ENCODE measurements around the gene AKIRIN1.
"Not testable (repeated sequence)": the region's sequence is repeated elsewhere in the genome, so short reads cannot be mapped to it uniquely, and the experiment has no call there.

AKIRIN1 gene

DNA sequence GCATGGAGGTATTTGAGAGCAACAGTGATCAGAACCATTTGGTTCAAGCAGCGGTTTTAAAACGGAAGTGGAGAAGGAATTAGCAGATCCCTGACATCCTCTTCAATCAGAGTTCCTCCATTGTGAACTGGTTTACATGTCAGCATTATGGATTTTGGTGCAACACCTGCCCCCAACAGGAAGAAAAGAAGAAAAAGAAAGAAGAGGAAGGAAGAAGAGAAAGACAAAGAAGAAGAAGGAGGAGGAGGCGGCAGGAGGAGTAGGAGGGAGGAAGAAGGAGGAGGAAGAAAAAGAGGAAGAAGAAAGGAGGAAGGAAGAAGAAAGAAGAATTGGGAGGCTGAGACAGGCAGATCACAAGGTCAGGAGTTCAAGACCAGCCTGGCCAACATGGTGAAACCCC, 52.4 kb downstream of the AKIRIN1 start:
- no peak overlapping the region for H3K27ac ChIP-seq (ENCODE audit: insufficient read depth, low read length, poor library complexity, severe bottlenecking)
- no peak for DNase-seq
- H3K27me3 ChIP-seq (replicated peaks; ENCODE audit: control insufficient read depth, insufficient read depth, low read length, poor library complexity, severe bottlenecking), result no peaks in the 10 kb centered on the region
- no peaks in the 10 kb centered on the region for H3K9me3 ChIP-seq (ENCODE audit: control insufficient read depth, low read length)
- H3K4me1 ChIP-seq (ENCODE audit: control insufficient read depth, insufficient read depth, low read length, poor library complexity, severe bottlenecking), result no peaks in the 10 kb centered on the region
- no peak overlapping the region for H3K4me3 ChIP-seq (ENCODE audit: insufficient read depth, low read depth, low read length, poor library complexity, severe bottlenecking)
- no peaks in the 10 kb centered on the region for H3K36me3 ChIP-seq (ENCODE audit: control insufficient read depth, insufficient read depth, low read length)

DNA sequence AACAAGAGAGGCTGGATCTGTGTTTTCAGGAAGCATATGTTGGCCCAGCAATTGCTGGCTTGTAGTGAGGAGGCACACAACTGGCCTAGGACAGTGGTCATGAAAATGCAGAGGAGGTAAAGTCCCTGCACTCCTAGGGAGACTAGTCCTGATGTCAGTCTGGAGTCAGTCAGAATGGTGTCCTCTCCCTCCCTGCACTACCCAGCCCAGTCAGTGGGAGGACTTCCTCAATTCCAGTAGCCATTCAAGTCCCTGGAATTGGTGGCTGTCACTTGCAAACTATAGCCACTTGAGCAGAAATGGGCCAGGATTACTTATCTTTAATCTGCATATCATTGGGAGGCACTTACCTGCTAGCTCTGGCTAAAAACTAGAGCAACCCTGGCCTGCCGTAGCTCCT, 53.7 kb downstream of the AKIRIN1 start:
- Histone ChIP-seq H3K9me3 (ENCODE audit: control insufficient read depth, low read length) (no peaks in the 10 kb centered on the region), H3K27me3 (replicated peaks; ENCODE audit: control insufficient read depth, insufficient read depth, low read length, poor library complexity, severe bottlenecking) (no peaks in the 10 kb centered on the region), H3K27ac (ENCODE audit: insufficient read depth, low read length, poor library complexity, severe bottlenecking) (no peak overlapping the region), H3K4me3 (ENCODE audit: insufficient read depth, low read depth, low read length, poor library complexity, severe bottlenecking) (no peak overlapping the region), H3K4me1 (ENCODE audit: control insufficient read depth, insufficient read depth, low read length, poor library complexity, severe bottlenecking) (no peaks in the 10 kb centered on the region), H3K36me3 (ENCODE audit: control insufficient read depth, insufficient read depth, low read length) (no peaks in the 10 kb centered on the region)
- DNase-seq, result no peak

DNA sequence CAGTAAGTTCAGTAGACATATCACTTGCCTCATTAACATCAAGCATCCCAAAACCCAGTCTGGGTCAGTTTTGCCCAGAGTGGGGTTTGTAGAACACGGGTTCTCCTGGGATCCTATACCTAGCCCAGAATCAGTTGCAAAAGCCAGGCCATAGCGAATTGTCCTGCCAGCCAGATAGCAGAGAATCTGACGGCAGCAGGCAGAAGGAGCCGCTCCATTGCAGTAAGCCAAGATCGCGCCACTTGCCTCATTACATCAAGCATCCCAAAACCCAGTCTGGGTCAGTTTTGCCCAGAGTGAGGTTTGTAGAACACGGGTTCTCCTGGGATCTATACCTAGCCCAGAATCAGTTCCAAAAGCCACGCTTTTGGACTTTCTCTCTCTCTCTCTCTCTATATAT, 54.2 kb downstream of the AKIRIN1 start:
- Histone ChIP-seq H3K27me3 (replicated peaks; ENCODE audit: control insufficient read depth, insufficient read depth, low read length, poor library complexity, severe bottlenecking) (no peaks in the 10 kb centered on the region), H3K36me3 (ENCODE audit: control insufficient read depth, insufficient read depth, low read length) (no peaks in the 10 kb centered on the region), H3K27ac (ENCODE audit: insufficient read depth, low read length, poor library complexity, severe bottlenecking) (no peak overlapping the region), H3K4me3 (ENCODE audit: insufficient read depth, low read depth, low read length, poor library complexity, severe bottlenecking) (no peak overlapping the region), H3K9me3 (ENCODE audit: control insufficient read depth, low read length) (no peaks in the 10 kb centered on the region), H3K4me1 (ENCODE audit: control insufficient read depth, insufficient read depth, low read length, poor library complexity, severe bottlenecking) (no peaks in the 10 kb centered on the region)
- no peak for DNase-seq

GRCh38 chr1:39046613-39047210, 55.6 kb downstream of the AKIRIN1 start:
- Histone ChIP-seq H3K36me3 (ENCODE audit: control insufficient read depth, insufficient read depth, low read length) (no peaks in the 10 kb centered on the region), H3K9me3 (ENCODE audit: control insufficient read depth, low read length) (no peaks in the 10 kb centered on the region), H3K27ac (ENCODE audit: insufficient read depth, low read length, poor library complexity, severe bottlenecking) (no peak overlapping the region), H3K27me3 (replicated peaks; ENCODE audit: control insufficient read depth, insufficient read depth, low read length, poor library complexity, severe bottlenecking) (no peaks in the 10 kb centered on the region), H3K4me3 (ENCODE audit: insufficient read depth, low read depth, low read length, poor library complexity, severe bottlenecking) (no peak overlapping the region), H3K4me1 (ENCODE audit: control insufficient read depth, insufficient read depth, low read length, poor library complexity, severe bottlenecking) (no peaks in the 10 kb centered on the region)
- DNase-seq, result no peak

- no peak for DNase-seq
- Histone ChIP-seq H3K27ac (ENCODE audit: insufficient read depth, low read length, poor library complexity, severe bottlenecking) (no peak overlapping the region), H3K4me3 (ENCODE audit: insufficient read depth, low read depth, low read length, poor library complexity, severe bottlenecking) (no peak overlapping the region), H3K36me3 (ENCODE audit: control insufficient read depth, insufficient read depth, low read length) (no peaks in the 10 kb centered on the region), H3K27me3 (replicated peaks; ENCODE audit: control insufficient read depth, insufficient read depth, low read length, poor library complexity, severe bottlenecking) (no peaks in the 10 kb centered on the region), H3K9me3 (ENCODE audit: control insufficient read depth, low read length) (no peaks in the 10 kb centered on the region), H3K4me1 (ENCODE audit: control insufficient read depth, insufficient read depth, low read length, poor library complexity, severe bottlenecking) (no peaks in the 10 kb centered on the region)
Measured at GRCh38 chr1:39047374-39048229, 56.5 kb downstream of the AKIRIN1 start.

- no peaks in the 10 kb centered on the region for H3K36me3 ChIP-seq (ENCODE audit: control insufficient read depth, insufficient read depth, low read length)
- H3K4me1 ChIP-seq (ENCODE audit: control insufficient read depth, insufficient read depth, low read length, poor library complexity, severe bottlenecking), result no peaks in the 10 kb centered on the region
- H3K9me3 ChIP-seq (ENCODE audit: control insufficient read depth, low read length), result no peaks in the 10 kb centered on the region
- no peaks in the 10 kb centered on the region for H3K27me3 ChIP-seq (replicated peaks; ENCODE audit: control insufficient read depth, insufficient read depth, low read length, poor library complexity, severe bottlenecking)
- DNase-seq, result no peak
- no peak overlapping the region for H3K4me3 ChIP-seq (ENCODE audit: insufficient read depth, low read depth, low read length, poor library complexity, severe bottlenecking)
- no peak overlapping the region for H3K27ac ChIP-seq (ENCODE audit: insufficient read depth, low read length, poor library complexity, severe bottlenecking)
Measured at GRCh38 chr1:39048745-39049370, 57.8 kb downstream of the AKIRIN1 start.

- H3K4me1 ChIP-seq (ENCODE audit: control insufficient read depth, insufficient read depth, low read length, poor library complexity, severe bottlenecking), result no peaks in the 10 kb centered on the region
- DNase-seq, result no peak
- no peaks in the 10 kb centered on the region for H3K9me3 ChIP-seq (ENCODE audit: control insufficient read depth, low read length)
- H3K27me3 ChIP-seq (replicated peaks; ENCODE audit: control insufficient read depth, insufficient read depth, low read length, poor library complexity, severe bottlenecking), result no peaks in the 10 kb centered on the region
- no peak overlapping the region for H3K27ac ChIP-seq (ENCODE audit: insufficient read depth, low read length, poor library complexity, severe bottlenecking)
- H3K36me3 ChIP-seq (ENCODE audit: control insufficient read depth, insufficient read depth, low read length), result no peaks in the 10 kb centered on the region
- H3K4me3 ChIP-seq (ENCODE audit: insufficient read depth, low read depth, low read length, poor library complexity, severe bottlenecking), result no peak overlapping the region
Measured at GRCh38 chr1:39050001-39050400, 58.9 kb downstream of the AKIRIN1 start.

DNA sequence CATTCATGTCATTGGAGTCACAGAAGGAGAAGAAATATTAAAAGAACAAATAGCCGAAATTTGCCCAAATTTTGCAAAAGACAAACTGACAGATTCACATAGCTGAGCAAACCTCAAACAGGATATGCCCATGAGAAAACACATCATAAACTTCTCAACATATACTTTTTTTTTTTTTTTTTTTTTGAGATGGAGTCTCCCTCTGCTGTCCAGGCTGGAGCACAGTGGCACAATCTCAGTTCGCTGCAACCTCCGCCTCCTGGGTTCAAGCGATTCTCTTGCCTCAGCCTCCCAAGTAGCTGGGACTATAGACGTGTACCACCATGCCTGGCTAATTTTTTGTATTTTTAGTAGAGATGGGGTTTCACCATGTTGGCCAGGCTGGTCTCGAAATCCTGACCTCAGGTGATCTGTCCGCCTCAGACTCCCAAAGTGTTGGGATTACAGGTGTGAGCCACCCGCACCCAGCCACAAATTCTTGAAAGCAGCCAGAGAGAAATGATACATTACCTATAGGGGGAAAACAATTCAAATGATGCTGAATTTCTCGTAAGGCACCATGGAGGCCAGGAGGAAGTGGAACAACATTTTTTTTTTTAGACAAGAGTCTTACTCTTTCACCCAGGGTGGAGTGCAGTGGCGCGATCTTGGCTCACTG, 60.2 kb downstream of the AKIRIN1 start:
- not testable (repeated sequence) for H3K27ac ChIP-seq (ENCODE audit: insufficient read depth, low read length, poor library complexity, severe bottlenecking); H3K4me1 ChIP-seq (ENCODE audit: control insufficient read depth, insufficient read depth, low read length, poor library complexity, severe bottlenecking); H3K27me3 ChIP-seq (replicated peaks; ENCODE audit: control insufficient read depth, insufficient read depth, low read length, poor library complexity, severe bottlenecking)

GRCh38 chr1:39051956-39052355, 60.9 kb downstream of the AKIRIN1 start:
- H3K9me3 ChIP-seq (ENCODE audit: control insufficient read depth, low read length), result no peaks in the 10 kb centered on the region
- no peaks in the 10 kb centered on the region for H3K27me3 ChIP-seq (replicated peaks; ENCODE audit: control insufficient read depth, insufficient read depth, low read length, poor library complexity, severe bottlenecking)
- no peaks in the 10 kb centered on the region for H3K36me3 ChIP-seq (ENCODE audit: control insufficient read depth, insufficient read depth, low read length)
- no peak overlapping the region for H3K4me3 ChIP-seq (ENCODE audit: insufficient read depth, low read depth, low read length, poor library complexity, severe bottlenecking)
- H3K27ac ChIP-seq (ENCODE audit: insufficient read depth, low read length, poor library complexity, severe bottlenecking), result no peak overlapping the region
- DNase-seq, result no peak
- no peaks in the 10 kb centered on the region for H3K4me1 ChIP-seq (ENCODE audit: control insufficient read depth, insufficient read depth, low read length, poor library complexity, severe bottlenecking)

More for the DNA sequence above, 60.2 kb downstream of the AKIRIN1 start:
- H3K36me3 ChIP-seq (ENCODE audit: control insufficient read depth, insufficient read depth, low read length); DNase-seq; H3K4me3 ChIP-seq (ENCODE audit: insufficient read depth, low read depth, low read length, poor library complexity, severe bottlenecking); H3K9me3 ChIP-seq (ENCODE audit: control insufficient read depth, low read length): not testable (repeated sequence)
